SK-N-SH (cell line): ENCODE measurements around the gene SLC7A6. TPM values are rescaled to one million over a fixed set of nuclear protein-coding genes. Genes with fewer than 3 reads are reported as not detected.

Source experiments
- CTCF ChIA-PET: fragments of 300-600, 350-600 bp; formaldehyde crosslinking; extraction: SDS; loops from one replicate; lab custom pipeline; 2021; lab: Yijun Ruan, JAX
- POLR2A ChIA-PET: fragments of 350-600 bp; sonication (Branson Sonifier 250); formaldehyde crosslinking; extraction: SDS; loops from one replicate; lab custom pipeline; 2020; ENCODE audit warnings: antibody characterized with exemption, inconsistent platforms; lab: Yijun Ruan, JAX
- DNase-seq: peaks from one replicate; pipeline ENCODE4 v3.0.0; 2012
- H2AFZ ChIP-seq: fragments of 200-600 bp; sonication (generic); 2 replicates; pipeline ENCODE4 v1.8.1; 2016; ENCODE audit warnings: antibody characterized with exemption, mild to moderate bottlenecking, low read depth
- H3F3A ChIP-seq: fragments of 200-600 bp; sonication (generic); replicated peaks from 2 replicates; pipeline ENCODE3; 2016; ENCODE audit warnings: antibody characterized with exemption, mild to moderate bottlenecking; ENCODE audit not compliant: insufficient read depth
- H3K27ac ChIP-seq, 2 experiments: fragments of 200-500 bp in 1 of 2; fragments of 200-600 bp in 1 of 2; sonication (Bioruptor generic) in 1 of 2; sonication (generic), shearing (Covaris generic) in 1 of 2; 2 replicates each; pipeline versions ENCODE4 v1.5.1 to v1.6.1; 2014 to 2016; ENCODE audit warnings: low read depth in 2 of 2, inconsistent platforms in 1 of 2, low read length in 1 of 2, mild to moderate bottlenecking in 1 of 2, mixed read lengths in 1 of 2
- H3K27me3 ChIP-seq: fragments of 200-600 bp; sonication (generic), shearing (Covaris generic); 2 replicates; pipeline ENCODE4 v1.6.1; 2016; ENCODE audit warnings: mixed run types; ENCODE audit not compliant: insufficient read depth
- H3K36me3 ChIP-seq, 2 experiments: fragments of 200-500 bp in 1 of 2; fragments of 200-600 bp in 1 of 2; sonication (Bioruptor generic) in 1 of 2; sonication (generic) in 1 of 2; replicated peaks in 1 of 2; 2 replicates each; pipeline versions ENCODE3 to v1.5.1; 2014 to 2016; ENCODE audit warnings: low read length in 1 of 2, mild to moderate bottlenecking in 1 of 2; ENCODE audit not compliant: insufficient read depth in 2 of 2, control insufficient read depth in 1 of 2
- H3K4me1 ChIP-seq, 2 experiments: fragments of 200-500 bp in 1 of 2; fragments of 200-600 bp in 1 of 2; sonication (Bioruptor generic) in 1 of 2; sonication (generic), shearing (Covaris generic) in 1 of 2; 2 replicates each; pipeline versions ENCODE4 v1.5.1 to v1.6.1; 2014 to 2016; ENCODE audit warnings: low read depth in 1 of 2, low read length in 1 of 2, mixed run types in 1 of 2; ENCODE audit not compliant: insufficient read depth in 2 of 2, control insufficient read depth in 1 of 2
- H3K4me2 ChIP-seq: fragments of 200-600 bp; sonication (generic), shearing (Covaris generic); 2 replicates; pipeline ENCODE4 v1.6.1; 2017; ENCODE audit warnings: mixed run types
- H3K4me3 ChIP-seq, 2 experiments: fragments of 200-500 bp in 1 of 2; fragments of 200-600 bp in 1 of 2; sonication (Bioruptor generic) in 1 of 2; sonication (generic), shearing (Covaris generic) in 1 of 2; 2 replicates each; pipeline versions ENCODE4 v1.5.1 to v1.8.1; 2014 to 2016; ENCODE audit warnings: low read depth in 2 of 2, inconsistent platforms in 1 of 2, low read length in 1 of 2, mild to moderate bottlenecking in 1 of 2, mixed read lengths in 1 of 2, moderate library complexity in 1 of 2
- H3K79me2 ChIP-seq: fragments of 200-600 bp; sonication (generic); 2 replicates; pipeline ENCODE4 v1.8.1; 2017; ENCODE audit warnings: mild to moderate bottlenecking; ENCODE audit not compliant: insufficient read depth
- H3K9ac ChIP-seq: fragments of 200-600 bp; sonication (generic); 2 replicates; pipeline ENCODE4 v1.6.1; 2017; ENCODE audit warnings: mixed run types
- H3K9me2 ChIP-seq: fragments of 200-600 bp; sonication (generic); 2 replicates; pipeline ENCODE4 v1.6.1; 2017; ENCODE audit warnings: mixed run types
- H3K9me3 ChIP-seq: fragments of 200-600 bp; sonication (generic); 2 replicates; pipeline ENCODE4 v1.6.1; 2017; ENCODE audit warnings: mixed run types, mild to moderate bottlenecking, moderate library complexity
- H4K20me1 ChIP-seq: fragments of 200-600 bp; sonication (generic); 2 replicates; pipeline ENCODE4 v1.6.1; 2017; ENCODE audit warnings: mild to moderate bottlenecking, mixed run types; ENCODE audit not compliant: insufficient read depth
- CHD2 ChIP-seq: fragments of 150-350 bp; IDR thresholded peaks from 2 replicates; pipeline ENCODE4 v1.6.1; 2018; ENCODE audit warnings: low read length; ENCODE audit not compliant: partially characterized antibody
- EZH2phosphoT487 ChIP-seq: fragments of 200-600 bp; sonication (generic); IDR thresholded peaks from 2 replicates; pipeline ENCODE4 v1.6.1; 2017; ENCODE audit warnings: low read depth, mixed run types, mild to moderate bottlenecking, antibody characterized with exemption, moderate library complexity, borderline replicate concordance
- FOSL2 ChIP-seq: IDR thresholded peaks from 2 replicates; pipeline ENCODE4 v1.4.0; 2012; ENCODE audit warnings: low read depth, mild to moderate bottlenecking, moderate library complexity, borderline replicate concordance
- FOXJ3 ChIP-seq: sonication (generic); formaldehyde crosslinking; IDR thresholded peaks from 2 replicates; pipeline ENCODE4 v1.5.1; 2020; ENCODE audit warnings: mild to moderate bottlenecking, missing genetic modification reagents
- FOXM1 ChIP-seq: IDR thresholded peaks from 2 replicates; pipeline ENCODE4 v1.4.0; 2012; ENCODE audit warnings: low read depth, mild to moderate bottlenecking
- GATA2 ChIP-seq: sonication (generic); formaldehyde crosslinking; IDR thresholded peaks from 2 replicates; pipeline ENCODE4 v1.5.0; 2020; ENCODE audit warnings: mild to moderate bottlenecking, missing genetic modification reagents
- JUND ChIP-seq: IDR thresholded peaks from 2 replicates; pipeline ENCODE4 v1.4.0; 2012
- MXI1 ChIP-seq: IDR thresholded peaks from 2 replicates; pipeline ENCODE4 v1.6.1; 2012; ENCODE audit warnings: mild to moderate bottlenecking, low read depth, low read length, improper control_type of control experiment
- NFIC ChIP-seq: IDR thresholded peaks from 2 replicates; pipeline ENCODE4 v1.4.0; 2012; ENCODE audit warnings: borderline replicate concordance
- RFX5 ChIP-seq: IDR thresholded peaks from 2 replicates; pipeline ENCODE4 v1.6.1; 2012; ENCODE audit warnings: mild to moderate bottlenecking, improper control_type of control experiment, low read length
- SIN3A ChIP-seq: IDR thresholded peaks from 2 replicates; pipeline ENCODE4 v1.6.1; 2012; ENCODE audit warnings: low read depth, mild to moderate bottlenecking, low read length, moderate library complexity, borderline replicate concordance
- TAF1 ChIP-seq: IDR thresholded peaks from 2 replicates; pipeline ENCODE4 v1.6.1; 2012; ENCODE audit warnings: low read depth, mild to moderate bottlenecking, low read length, moderate library complexity, borderline replicate concordance
- TCF12 ChIP-seq: IDR thresholded peaks from 2 replicates; pipeline ENCODE4 v1.4.0; 2012
- TEAD4 ChIP-seq: IDR thresholded peaks from 2 replicates; pipeline ENCODE4 v1.4.0; 2012; ENCODE audit warnings: mild to moderate bottlenecking, borderline replicate concordance; ENCODE audit not compliant: insufficient read depth
- YY1 ChIP-seq: IDR thresholded peaks from 2 replicates; pipeline ENCODE4 v1.4.0; 2012; ENCODE audit warnings: low read depth, mild to moderate bottlenecking
- WGBS: methylation state at CpG from one replicate; pipeline ENCODE4 v1.1.6; 2017; ENCODE audit warnings: low lambda C conversion rate; 5-methylcytosine and 5-hydroxymethylcytosine counted together
- polyA plus RNA-seq, 3 experiments: library from polyadenylated mRNA; depleted of rRNA; stranded (reverse); fragments of >200 nt; gene quantifications; 2 replicates each; pipeline ENCODE4 v1.2.3, GENCODE V29; 2012
- TF ChIP-seq, protein P1 (sequence below): fragments of 150-350 bp; IDR thresholded peaks from 2 replicates; pipeline ENCODE4 v1.6.1; 2017; ENCODE audit warnings: antibody characterized with exemption, low read length, low read depth, borderline replicate concordance
- TF ChIP-seq, protein P2 (sequence below): IDR thresholded peaks from 2 replicates; pipeline ENCODE4 v1.4.0; 2012; ENCODE audit warnings: low read depth, borderline replicate concordance
- TF ChIP-seq, protein P3 (sequence below): fragments of 150-350 bp; IDR thresholded peaks from 2 replicates; pipeline ENCODE4 v1.6.1; 2016; ENCODE audit warnings: mild to moderate bottlenecking, low read depth, low read length

Gene SLC7A6
- polyA plus RNA-seq, 1 of the 3 experiments (the other 2 are of a cell fraction) = 19.0 TPM

DNA sequence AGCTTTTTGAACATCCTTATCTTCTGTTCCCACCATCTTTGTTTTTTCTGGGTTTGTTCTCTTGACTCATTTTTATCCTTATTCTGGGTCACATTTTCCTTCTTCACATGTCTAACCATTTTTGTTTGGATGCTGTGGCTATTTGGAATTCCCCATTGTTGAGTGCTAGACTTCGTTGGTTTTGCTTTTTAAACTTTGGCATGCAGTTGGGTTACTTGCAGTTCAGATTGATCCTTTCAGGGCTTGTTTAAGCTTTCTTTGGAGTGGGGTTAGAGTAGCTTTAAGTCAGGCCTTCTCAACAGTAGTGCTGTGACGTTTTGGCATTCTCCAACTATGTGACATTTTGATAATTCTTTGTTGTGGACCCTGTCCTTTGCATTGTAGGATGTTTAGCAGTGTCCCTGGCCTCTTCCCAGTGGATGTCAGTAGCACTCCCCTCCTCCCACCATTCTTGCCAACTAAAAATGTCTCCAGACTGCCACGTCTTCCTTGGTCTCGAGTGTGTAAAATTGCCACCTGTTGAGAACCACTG lies 67.6 kb downstream of the SLC7A6 start (continued):
- TF ChIP-seq EZH2phosphoT487 (no peak), TEAD4 (no peak), RFX5 (no peak), GATA2 (no peak), YY1 (no peak), SIN3A (no peak), TAF1 (no peak)
- TF ChIP-seq, protein P1, sequence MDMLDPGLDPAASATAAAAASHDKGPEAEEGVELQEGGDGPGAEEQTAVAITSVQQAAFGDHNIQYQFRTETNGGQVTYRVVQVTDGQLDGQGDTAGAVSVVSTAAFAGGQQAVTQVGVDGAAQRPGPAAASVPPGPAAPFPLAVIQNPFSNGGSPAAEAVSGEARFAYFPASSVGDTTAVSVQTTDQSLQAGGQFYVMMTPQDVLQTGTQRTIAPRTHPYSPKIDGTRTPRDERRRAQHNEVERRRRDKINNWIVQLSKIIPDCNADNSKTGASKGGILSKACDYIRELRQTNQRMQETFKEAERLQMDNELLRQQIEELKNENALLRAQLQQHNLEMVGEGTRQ = no peak
- TF ChIP-seq, all 33 proteins: peak for 0

DNA sequence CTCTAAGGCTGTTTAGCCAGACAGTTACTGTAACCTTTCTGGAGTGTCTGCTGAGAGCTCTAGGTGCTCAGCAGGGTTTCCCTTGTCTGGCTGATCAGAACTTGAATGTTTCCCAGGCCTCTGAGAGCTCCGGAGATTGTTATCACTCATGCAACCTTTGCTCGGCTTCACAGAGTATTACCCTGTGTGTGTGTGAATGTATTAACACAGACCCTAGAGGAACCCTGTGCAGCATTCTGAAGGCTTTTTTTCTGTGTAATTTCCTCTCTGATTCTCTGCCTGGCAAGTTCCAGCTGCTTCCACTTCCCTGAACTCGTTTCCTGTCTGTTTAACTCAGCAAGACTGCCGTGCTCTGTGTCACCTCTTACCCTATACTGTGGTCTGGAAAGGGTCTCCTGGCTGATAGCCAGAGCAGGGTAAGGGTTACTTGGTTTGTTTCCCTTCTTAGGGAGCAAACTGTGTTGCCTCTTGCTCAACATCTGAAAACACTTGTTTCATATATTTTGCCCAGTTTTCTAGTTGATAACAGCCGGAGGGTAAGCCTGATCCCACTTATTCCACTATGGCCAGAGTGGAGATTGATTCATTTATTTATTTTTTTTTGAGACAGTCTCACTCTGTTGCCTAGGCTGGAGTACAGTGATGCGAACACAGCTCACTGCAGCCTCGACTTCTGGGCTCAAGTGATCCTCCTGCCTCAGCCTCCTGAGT lies 68.2 kb downstream of the SLC7A6 start:
- Histone ChIP-seq H3K27ac (peak overlapping the region in 1 of 2 experiments; percentile 59; a peak in 2 of 4 replicates), H3K9me2 (no peaks in the 10 kb centered on the region), H3K9ac (no peak overlapping the region), H3K4me1 (peaks cover 0 to 17% of the 10 kb centered on the region in 2 experiments; a peak in 1 of 4 replicates), H3K4me2 (no peak overlapping the region), H2AFZ (no peak overlapping the region), H3K9me3 (no peaks in the 10 kb centered on the region), H3F3A (no peaks in the 10 kb centered on the region), H4K20me1 (no peaks in the 10 kb centered on the region), H3K27me3 (no peaks in the 10 kb centered on the region), H3K36me3 (peaks cover 5 to 33% of the 10 kb centered on the region in 2 experiments), H3K79me2 (no peaks in the 10 kb centered on the region), H3K4me3 (no peak overlapping the region)
- TF ChIP-seq FOXM1 (no peak), YY1 (no peak), GATA2 (peak; percentile 81), CHD2 (no peak), FOSL2 (no peak), SIN3A (no peak), TCF12 (no peak), EZH2phosphoT487 (no peak), MXI1 (0 out of 2 replicates have a peak, but pooled peaks have one; percentile 30), NFIC (no peak), FOXJ3 (CRISPR knock-in tag) (0 out of 2 replicates have a peak, but pooled peaks have one; percentile 41), JUND (no peak)
- TF ChIP-seq, protein P2, sequence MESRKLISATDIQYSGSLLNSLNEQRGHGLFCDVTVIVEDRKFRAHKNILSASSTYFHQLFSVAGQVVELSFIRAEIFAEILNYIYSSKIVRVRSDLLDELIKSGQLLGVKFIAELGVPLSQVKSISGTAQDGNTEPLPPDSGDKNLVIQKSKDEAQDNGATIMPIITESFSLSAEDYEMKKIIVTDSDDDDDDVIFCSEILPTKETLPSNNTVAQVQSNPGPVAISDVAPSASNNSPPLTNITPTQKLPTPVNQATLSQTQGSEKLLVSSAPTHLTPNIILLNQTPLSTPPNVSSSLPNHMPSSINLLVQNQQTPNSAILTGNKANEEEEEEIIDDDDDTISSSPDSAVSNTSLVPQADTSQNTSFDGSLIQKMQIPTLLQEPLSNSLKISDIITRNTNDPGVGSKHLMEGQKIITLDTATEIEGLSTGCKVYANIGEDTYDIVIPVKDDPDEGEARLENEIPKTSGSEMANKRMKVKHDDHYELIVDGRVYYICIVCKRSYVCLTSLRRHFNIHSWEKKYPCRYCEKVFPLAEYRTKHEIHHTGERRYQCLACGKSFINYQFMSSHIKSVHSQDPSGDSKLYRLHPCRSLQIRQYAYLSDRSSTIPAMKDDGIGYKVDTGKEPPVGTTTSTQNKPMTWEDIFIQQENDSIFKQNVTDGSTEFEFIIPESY = no peak
- TF ChIP-seq, protein P3, sequence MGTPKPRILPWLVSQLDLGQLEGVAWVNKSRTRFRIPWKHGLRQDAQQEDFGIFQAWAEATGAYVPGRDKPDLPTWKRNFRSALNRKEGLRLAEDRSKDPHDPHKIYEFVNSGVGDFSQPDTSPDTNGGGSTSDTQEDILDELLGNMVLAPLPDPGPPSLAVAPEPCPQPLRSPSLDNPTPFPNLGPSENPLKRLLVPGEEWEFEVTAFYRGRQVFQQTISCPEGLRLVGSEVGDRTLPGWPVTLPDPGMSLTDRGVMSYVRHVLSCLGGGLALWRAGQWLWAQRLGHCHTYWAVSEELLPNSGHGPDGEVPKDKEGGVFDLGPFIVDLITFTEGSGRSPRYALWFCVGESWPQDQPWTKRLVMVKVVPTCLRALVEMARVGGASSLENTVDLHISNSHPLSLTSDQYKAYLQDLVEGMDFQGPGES = no peak
- ChIA-PET POLR2A (interaction anchor here (0.6 kb wide), 1 partner anchor 69 kb away, joined by 3 read pairs; the partner anchor contains the start of gene SLC7A6), CTCF (interaction anchor here (0.6 to 20.3 kb wide), 6 partner anchors 22 to 88 kb away, joined by 3 to 355 read pairs (median 4); partner anchors contain the start of genes PLA2G15, PRMT7, SLC7A6 and SLC7A6OS)
- DNase-seq = peak; percentile 38
- WGBS = 67% methylated on average over 7 of the region's 7 CpGs
